Endodermal cell (in vitro differentiated cells): Measurements from ENCODE around the gene KRTAP12-1. TPM values are rescaled to one million over a fixed set of nuclear protein-coding genes. Genes with fewer than 3 reads are reported as not detected.

Experiments
- DNase-seq: peaks from one replicate; pipeline ENCODE4 v3.0.0-alpha.2; 2017
- H3K27ac ChIP-seq: 2 replicates; pipeline ENCODE4 v1.5.1; 2013; ENCODE audit warnings: mild to moderate bottlenecking, low read depth, low read length, moderate library complexity
- H3K27me3 ChIP-seq: 2 replicates; pipeline ENCODE4 v1.6.1; 2013; ENCODE audit warnings: mild to moderate bottlenecking, low read length, moderate library complexity; ENCODE audit not compliant: insufficient read depth, control insufficient read depth, poor library complexity, severe bottlenecking
- H3K36me3 ChIP-seq: 2 replicates; pipeline ENCODE4 v1.7.0; 2013; ENCODE audit warnings: mild to moderate bottlenecking, low read length, moderate library complexity; ENCODE audit not compliant: control insufficient read depth, insufficient read depth
- H3K4me1 ChIP-seq: one replicate; pipeline ENCODE4 v1.7.0; 2013; ENCODE audit warnings: low read length; ENCODE audit not compliant: control insufficient read depth, insufficient read depth
- H3K4me3 ChIP-seq: 2 replicates; pipeline ENCODE4 v1.5.1; 2013; ENCODE audit warnings: mild to moderate bottlenecking, low read length, moderate library complexity
- H3K9ac ChIP-seq: 2 replicates; pipeline ENCODE4 v1.6.1; 2013; ENCODE audit warnings: mild to moderate bottlenecking, low read length, moderate library complexity; ENCODE audit not compliant: poor library complexity, severe bottlenecking; ENCODE audit errors: extremely low read depth
- H3K9me3 ChIP-seq: 2 replicates; pipeline ENCODE4 v1.6.1; 2013; ENCODE audit warnings: mild to moderate bottlenecking, low read length, moderate library complexity; ENCODE audit not compliant: control insufficient read depth
- H3K27ac Mint-ChIP-seq: 2 replicates; pipeline ENCODE4 v1.8.0; 2020; ENCODE audit warnings: mixed read lengths
- H3K27me3 Mint-ChIP-seq: 2 replicates; pipeline ENCODE4 v1.8.0; 2021; ENCODE audit warnings: mild to moderate bottlenecking, mixed read lengths; ENCODE audit not compliant: insufficient read depth
- H3K36me3 Mint-ChIP-seq: 2 replicates; pipeline ENCODE4 v1.8.0; 2020; ENCODE audit warnings: low read depth, mixed read lengths
- H3K4me1 Mint-ChIP-seq: 2 replicates; pipeline ENCODE4 v1.8.0; 2020; ENCODE audit warnings: mixed read lengths
- H3K4me3 Mint-ChIP-seq: 2 replicates; pipeline ENCODE4 v1.8.0; 2020; ENCODE audit warnings: mild to moderate bottlenecking, moderate library complexity, mixed read lengths
- H3K9me3 Mint-ChIP-seq: 2 replicates; pipeline ENCODE4 v1.8.0; 2020; ENCODE audit warnings: mild to moderate bottlenecking, mixed read lengths
- WGBS, 2 experiments: methylation state at CpG; one replicate each; pipeline versions ENCODE4 v1.1.5 to v1.1.7; 2013; ENCODE audit warnings: missing lambda C conversion rate in 2 of 2, mixed read lengths in 1 of 2; ENCODE audit not compliant: insufficient coverage in 1 of 2, insufficient read length in 1 of 2; 5-methylcytosine and 5-hydroxymethylcytosine counted together
- total RNA-seq, 2 donors: library from RNA; stranded (reverse); fragmentation: NEBNext Ultra II Directional in 1 of 2; extraction: Animal tissue kit (Norgen Biotek cat#: 25700) in 1 of 2; gene quantifications; 2 replicates in 1 of 2; 3 replicates in 1 of 2; pipeline ENCODE4 v1.2.1, GENCODE V29; 2021
- TF ChIP-seq, protein P1 (sequence below): fragments of 200-600 bp; sonication (generic); conservative IDR thresholded peaks from 2 replicates; pipeline ENCODE4 v1.5.0; 2021; ENCODE audit warnings: antibody characterized with exemption, mild to moderate bottlenecking

Gene KRTAP12-1
- total RNA-seq, 2 donors from 2014 or later: not detected

- Mint-ChIP-seq H3K27me3 (peaks cover 85% of the 10 kb centered on the region), H3K9me3 (peaks cover 7% of the 10 kb centered on the region), H3K4me3 (peak overlapping the region; percentile 52), H3K36me3 (no peaks in the 10 kb centered on the region), H3K27ac (no peak overlapping the region), H3K4me1 (peaks cover 54% of the 10 kb centered on the region)
- peak; percentile 90 for DNase-seq
- Histone ChIP-seq H3K4me3 (peak overlapping the region; percentile 74), H3K9ac (no peak overlapping the region), H3K36me3 (no peaks in the 10 kb centered on the region), H3K27ac (no peak overlapping the region), H3K9me3 (peaks cover 5% of the 10 kb centered on the region), H3K27me3 (peaks cover 81% of the 10 kb centered on the region), H3K4me1 (peaks cover 14% of the 10 kb centered on the region)
- WGBS, 2 experiments: 2 to 4% methylated on average over 4 to 20 of the region's 20 CpGs
- TF ChIP-seq, protein P1, sequence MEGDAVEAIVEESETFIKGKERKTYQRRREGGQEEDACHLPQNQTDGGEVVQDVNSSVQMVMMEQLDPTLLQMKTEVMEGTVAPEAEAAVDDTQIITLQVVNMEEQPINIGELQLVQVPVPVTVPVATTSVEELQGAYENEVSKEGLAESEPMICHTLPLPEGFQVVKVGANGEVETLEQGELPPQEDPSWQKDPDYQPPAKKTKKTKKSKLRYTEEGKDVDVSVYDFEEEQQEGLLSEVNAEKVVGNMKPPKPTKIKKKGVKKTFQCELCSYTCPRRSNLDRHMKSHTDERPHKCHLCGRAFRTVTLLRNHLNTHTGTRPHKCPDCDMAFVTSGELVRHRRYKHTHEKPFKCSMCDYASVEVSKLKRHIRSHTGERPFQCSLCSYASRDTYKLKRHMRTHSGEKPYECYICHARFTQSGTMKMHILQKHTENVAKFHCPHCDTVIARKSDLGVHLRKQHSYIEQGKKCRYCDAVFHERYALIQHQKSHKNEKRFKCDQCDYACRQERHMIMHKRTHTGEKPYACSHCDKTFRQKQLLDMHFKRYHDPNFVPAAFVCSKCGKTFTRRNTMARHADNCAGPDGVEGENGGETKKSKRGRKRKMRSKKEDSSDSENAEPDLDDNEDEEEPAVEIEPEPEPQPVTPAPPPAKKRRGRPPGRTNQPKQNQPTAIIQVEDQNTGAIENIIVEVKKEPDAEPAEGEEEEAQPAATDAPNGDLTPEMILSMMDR: no peak
Measured at GRCh38 chr21:44710756-44711326, 28.9 kb upstream of the KRTAP12-1 start.

GRCh38 chr21:44710294-44710665 lies 28.3 kb upstream of the KRTAP12-1 start:
- peak; percentile 70 for DNase-seq
- H3K4me3 ChIP-seq: peak overlapping the region; percentile 74
- peaks cover 55% of the 10 kb centered on the region for H3K4me1 Mint-ChIP-seq
- peaks cover 90% of the 10 kb centered on the region for H3K27me3 Mint-ChIP-seq
- no peaks in the 10 kb centered on the region for H3K36me3 Mint-ChIP-seq
- no peak overlapping the region for H3K27ac Mint-ChIP-seq
- peaks cover 82% of the 10 kb centered on the region for H3K27me3 ChIP-seq
- WGBS, 2 experiments: 2 to 3% methylated on average over 10 to 17 of the region's 17 CpGs
- peaks cover 6% of the 10 kb centered on the region for H3K9me3 ChIP-seq
- no peaks in the 10 kb centered on the region for H3K36me3 ChIP-seq
- peaks cover 10% of the 10 kb centered on the region for H3K9me3 Mint-ChIP-seq
- no peak overlapping the region for H3K9ac ChIP-seq
- TF ChIP-seq, protein P1: no peak
- no peak overlapping the region for H3K27ac ChIP-seq
- peak overlapping the region; percentile 52 for H3K4me3 Mint-ChIP-seq
- peaks cover 14% of the 10 kb centered on the region for H3K4me1 ChIP-seq

DNA sequence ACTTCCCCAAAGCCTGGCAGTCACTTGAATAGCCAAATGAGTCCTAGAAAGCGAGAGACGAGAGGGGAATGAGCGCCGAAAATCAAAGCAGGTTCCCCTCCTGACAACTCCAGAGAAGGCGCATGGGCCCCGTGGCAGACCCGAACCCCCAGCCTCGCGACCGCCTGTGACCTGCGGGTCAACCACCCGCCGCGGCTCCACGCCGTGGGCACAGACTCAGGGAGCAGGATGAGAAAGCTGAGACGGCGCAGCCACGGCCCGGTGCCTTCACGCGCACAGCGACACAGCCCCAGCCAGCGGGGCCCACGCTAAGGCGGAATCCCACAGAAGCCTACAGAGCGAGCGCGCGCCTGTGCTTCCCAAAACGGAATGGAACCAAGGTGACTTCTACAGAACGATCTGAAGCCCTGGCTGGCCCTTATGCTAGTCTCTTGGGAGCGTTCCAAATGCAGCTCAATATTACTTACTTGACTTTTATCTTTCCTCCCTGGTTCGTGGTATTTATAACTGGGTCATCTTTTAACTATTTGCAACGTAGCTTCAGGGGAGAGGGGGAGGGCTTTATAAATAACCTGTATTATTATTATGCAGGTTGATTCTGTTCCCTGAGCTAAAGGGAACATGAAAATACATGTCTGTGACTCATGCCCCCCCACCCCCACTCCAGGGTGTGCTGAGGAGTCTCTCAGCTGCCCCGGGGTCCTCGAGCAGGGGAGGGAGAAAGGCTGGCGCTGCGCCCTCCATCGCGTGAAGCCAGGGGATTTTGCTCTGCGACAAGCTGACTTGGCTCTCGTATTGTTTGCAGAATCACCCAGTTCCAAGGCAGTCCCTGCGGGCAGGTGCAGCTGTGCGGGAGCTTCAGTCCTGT lies 27.7 kb upstream of the KRTAP12-1 start:
- Histone ChIP-seq H3K36me3 (no peaks in the 10 kb centered on the region), H3K4me1 (peaks cover 14% of the 10 kb centered on the region), H3K9me3 (peaks cover 6% of the 10 kb centered on the region), H3K27ac (no peak overlapping the region), H3K27me3 (peaks cover 84% of the 10 kb centered on the region), H3K9ac (no peak overlapping the region), H3K4me3 (peak overlapping the region; percentile 57)
- Mint-ChIP-seq H3K27me3 (peaks cover 95% of the 10 kb centered on the region), H3K27ac (no peak overlapping the region), H3K36me3 (no peaks in the 10 kb centered on the region), H3K4me3 (peak overlapping the region; percentile 43), H3K9me3 (peaks cover 10% of the 10 kb centered on the region), H3K4me1 (peaks cover 55% of the 10 kb centered on the region)
- TF ChIP-seq, protein P1: no peak
- DNase-seq: peak; percentile 56
- 3 to 5% methylated on average over 10 to 45 of the region's 45 CpGs for WGBS, 2 experiments
